Testis (tissue), 2 donors: ENCODE data around the gene FLAD1.

ENCODE experiments used
- CTCF ChIP-seq, 3 experiments: fragments of 450-650 bp in 2 of 3; fragments of 200-600 bp in 1 of 3; sonication (generic) in 1 of 3; IDR thresholded peaks; one replicate each; pipeline ENCODE4 v1.5.1; 2016 to 2019; ENCODE audit warnings: antibody characterized with exemption in 3 of 3, mild to moderate bottlenecking in 2 of 3, moderate library complexity in 1 of 3
- POLR2A ChIP-seq: fragments of 450-650 bp; IDR thresholded peaks from one replicate; pipeline ENCODE4 v1.6.1; 2017; ENCODE audit warnings: antibody characterized with exemption, mild to moderate bottlenecking, moderate library complexity

GRCh38 chr1:154944401-154945159 lies 38.6 kb upstream of the FLAD1 start:
- TF ChIP-seq CTCF (IDR thresholded peaks at IDR 0.05) (no peak), POLR2A (no peak)
